ENCODE measurements around the gene IKZF3.

Gene IKZF3

DNA sequence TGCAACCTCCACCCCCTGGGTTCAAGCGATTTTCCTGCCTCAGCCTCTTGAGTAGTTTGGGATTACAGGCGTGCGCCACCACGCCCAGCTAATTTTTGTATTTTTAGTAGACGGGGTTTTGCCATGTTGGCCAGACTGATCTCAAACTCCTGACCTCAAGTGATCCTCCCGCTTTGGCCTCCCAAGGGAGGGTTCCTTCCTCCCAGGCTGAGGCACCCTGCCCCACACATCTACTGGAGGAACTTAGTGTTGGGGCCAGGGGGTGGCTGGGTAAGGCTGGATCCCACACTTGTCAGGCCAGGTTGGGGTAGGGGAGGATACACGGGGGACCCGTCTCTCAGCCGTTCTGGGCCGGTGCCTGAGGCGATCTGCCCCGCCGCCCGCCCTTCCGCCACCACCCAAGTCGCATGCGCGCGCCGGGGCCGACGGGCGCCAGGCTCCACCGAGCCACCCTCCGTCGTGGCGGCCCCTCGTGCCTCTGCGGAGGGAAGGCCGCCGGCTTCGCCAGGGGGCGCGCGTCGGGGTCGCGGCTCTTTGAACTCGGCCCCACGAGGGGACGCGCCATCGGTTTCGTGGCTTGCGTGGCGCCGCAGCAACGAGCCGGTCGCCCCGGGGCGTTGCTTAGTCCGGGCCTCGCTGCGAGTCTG is 110.5 kb downstream of the IKZF3 start:
- Histone ChIP-seq H3K27ac (ENCODE audit: low read length) (peak overlapping the region; percentile 87), H3K9me3 (ENCODE audit: insufficient read depth, low read length) (no peaks in the 10 kb centered on the region; the same call in 1 of the 2 replicates), H3K4me3 (ENCODE audit: low read length) (peak overlapping the region; percentile 78), H3K79me2 (ENCODE audit: low read length) (peaks cover 15% of the 10 kb centered on the region), H3K36me3 (replicated peaks; ENCODE audit: low read depth, low read length) (no peaks in the 10 kb centered on the region), H2AFZ (ENCODE audit: low read depth, low read length) (peak overlapping the region; percentile 44; the same call in 1 of the 2 replicates), H3K27me3 (ENCODE audit: low read depth, low read length) (no peaks in the 10 kb centered on the region), H3K4me2 (ENCODE audit: low read length) (peak overlapping the region; percentile 85), H4K20me1 (ENCODE audit: insufficient read depth, low read length) (no peaks in the 10 kb centered on the region), H3K9ac (ENCODE audit: low read length) (peak overlapping the region; percentile 93), H3K4me1 (ENCODE audit: low read length) (peaks cover 50% of the 10 kb centered on the region)
- TF ChIP-seq, protein P1, sequence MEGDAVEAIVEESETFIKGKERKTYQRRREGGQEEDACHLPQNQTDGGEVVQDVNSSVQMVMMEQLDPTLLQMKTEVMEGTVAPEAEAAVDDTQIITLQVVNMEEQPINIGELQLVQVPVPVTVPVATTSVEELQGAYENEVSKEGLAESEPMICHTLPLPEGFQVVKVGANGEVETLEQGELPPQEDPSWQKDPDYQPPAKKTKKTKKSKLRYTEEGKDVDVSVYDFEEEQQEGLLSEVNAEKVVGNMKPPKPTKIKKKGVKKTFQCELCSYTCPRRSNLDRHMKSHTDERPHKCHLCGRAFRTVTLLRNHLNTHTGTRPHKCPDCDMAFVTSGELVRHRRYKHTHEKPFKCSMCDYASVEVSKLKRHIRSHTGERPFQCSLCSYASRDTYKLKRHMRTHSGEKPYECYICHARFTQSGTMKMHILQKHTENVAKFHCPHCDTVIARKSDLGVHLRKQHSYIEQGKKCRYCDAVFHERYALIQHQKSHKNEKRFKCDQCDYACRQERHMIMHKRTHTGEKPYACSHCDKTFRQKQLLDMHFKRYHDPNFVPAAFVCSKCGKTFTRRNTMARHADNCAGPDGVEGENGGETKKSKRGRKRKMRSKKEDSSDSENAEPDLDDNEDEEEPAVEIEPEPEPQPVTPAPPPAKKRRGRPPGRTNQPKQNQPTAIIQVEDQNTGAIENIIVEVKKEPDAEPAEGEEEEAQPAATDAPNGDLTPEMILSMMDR (IDR thresholded peaks at IDR 0.05; ENCODE audit: low read depth, low read length): no peak
- no peak for TF ChIP-seq EZH2phosphoT487 (IDR thresholded peaks at IDR 0.05; ENCODE audit: low read depth)

DNA sequence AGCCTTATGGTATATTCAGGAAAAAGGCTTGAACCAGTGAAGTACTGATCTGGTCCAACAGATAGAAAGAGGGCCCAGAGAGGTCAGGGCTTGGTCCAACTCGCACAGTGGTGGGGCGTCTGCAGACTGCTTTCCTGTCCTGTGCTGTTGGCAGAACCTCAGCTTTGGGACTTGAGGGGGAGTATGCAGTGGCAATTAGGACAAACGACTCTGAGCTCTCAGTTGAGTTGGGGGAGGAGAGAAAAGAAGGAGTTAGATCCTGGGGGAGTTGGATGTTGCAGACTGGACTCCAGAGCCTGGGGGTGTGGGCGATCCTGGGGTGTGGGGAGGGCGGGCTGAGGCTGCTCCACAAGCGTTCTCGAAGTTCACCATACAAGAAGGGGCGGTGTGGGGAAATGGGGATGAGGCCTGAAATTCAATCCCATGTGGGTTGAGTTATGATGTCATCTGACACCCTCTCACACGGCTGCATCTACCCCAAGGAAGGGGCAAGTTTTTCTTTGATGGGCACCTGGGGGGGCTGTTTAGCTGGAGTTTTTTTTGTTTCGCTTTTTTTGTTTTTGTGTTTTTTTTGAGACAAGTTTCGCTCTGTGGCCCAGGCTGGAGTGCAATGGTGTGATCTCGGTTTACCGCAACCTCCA is 111.8 kb downstream of the IKZF3 start:
- H3K4me2 ChIP-seq (ENCODE audit: low read length): no peak overlapping the region
- no peak overlapping the region for H3K27ac ChIP-seq (ENCODE audit: low read length)

DNA sequence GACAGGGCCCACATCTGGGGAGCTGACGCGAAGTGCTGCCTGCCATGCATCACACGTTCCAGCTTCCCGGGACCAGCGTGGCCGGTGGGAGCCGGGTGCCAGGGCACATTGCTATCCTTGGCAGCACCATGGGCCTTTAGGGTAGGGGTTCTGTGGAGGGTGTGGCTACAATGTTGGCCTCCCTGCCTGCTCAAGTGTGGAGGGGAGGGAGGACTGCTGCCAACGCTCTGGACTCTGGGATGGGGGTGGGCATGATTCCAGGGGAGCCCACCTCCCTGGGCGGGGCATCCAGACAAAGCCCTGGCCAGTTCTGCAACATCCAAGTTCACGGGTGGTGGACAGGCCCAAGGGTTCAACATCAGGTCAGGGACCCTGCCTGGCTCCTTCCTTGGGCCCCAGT is 112.5 kb downstream of the IKZF3 start:
- H3K27ac ChIP-seq (ENCODE audit: low read length): no peak overlapping the region
- no peaks in the 10 kb centered on the region for H3K36me3 ChIP-seq (replicated peaks; ENCODE audit: low read depth, low read length)
- no peak overlapping the region for H3K9ac ChIP-seq (ENCODE audit: low read length)
- TF ChIP-seq, protein P1 (IDR thresholded peaks at IDR 0.05; ENCODE audit: low read depth, low read length): no peak
- no peak for TF ChIP-seq EZH2phosphoT487 (IDR thresholded peaks at IDR 0.05; ENCODE audit: low read depth)
- H3K79me2 ChIP-seq (ENCODE audit: low read length): peaks cover 3% of the 10 kb centered on the region; the same call in 1 of the 2 replicates
- no peak overlapping the region for H3K4me3 ChIP-seq (ENCODE audit: low read length)
- H3K4me1 ChIP-seq (ENCODE audit: low read length): peaks cover 30% of the 10 kb centered on the region
- H3K27me3 ChIP-seq (ENCODE audit: low read depth, low read length): no peaks in the 10 kb centered on the region
- H3K4me2 ChIP-seq (ENCODE audit: low read length): no peak overlapping the region
- H2AFZ ChIP-seq (ENCODE audit: low read depth, low read length): no peak overlapping the region
- H4K20me1 ChIP-seq (ENCODE audit: insufficient read depth, low read length): no peaks in the 10 kb centered on the region
- no peaks in the 10 kb centered on the region; the same call in 1 of the 2 replicates for H3K9me3 ChIP-seq (ENCODE audit: insufficient read depth, low read length)

More for the DNA sequence above, 111.8 kb downstream of the IKZF3 start:
- Histone ChIP-seq H2AFZ (ENCODE audit: low read depth, low read length) (no peak overlapping the region), H4K20me1 (ENCODE audit: insufficient read depth, low read length) (no peaks in the 10 kb centered on the region), H3K4me1 (ENCODE audit: low read length) (peaks cover 37% of the 10 kb centered on the region), H3K27me3 (ENCODE audit: low read depth, low read length) (no peaks in the 10 kb centered on the region), H3K9ac (ENCODE audit: low read length) (no peak overlapping the region), H3K9me3 (ENCODE audit: insufficient read depth, low read length) (no peaks in the 10 kb centered on the region; the same call in 1 of the 2 replicates), H3K4me3 (ENCODE audit: low read length) (no peak overlapping the region), H3K79me2 (ENCODE audit: low read length) (peaks cover 3% of the 10 kb centered on the region; the same call in 1 of the 2 replicates), H3K36me3 (replicated peaks; ENCODE audit: low read depth, low read length) (no peaks in the 10 kb centered on the region)
- TF ChIP-seq, protein P1 (IDR thresholded peaks at IDR 0.05; ENCODE audit: low read depth, low read length): no peak
- TF ChIP-seq EZH2phosphoT487 (IDR thresholded peaks at IDR 0.05; ENCODE audit: low read depth): no peak

DNA sequence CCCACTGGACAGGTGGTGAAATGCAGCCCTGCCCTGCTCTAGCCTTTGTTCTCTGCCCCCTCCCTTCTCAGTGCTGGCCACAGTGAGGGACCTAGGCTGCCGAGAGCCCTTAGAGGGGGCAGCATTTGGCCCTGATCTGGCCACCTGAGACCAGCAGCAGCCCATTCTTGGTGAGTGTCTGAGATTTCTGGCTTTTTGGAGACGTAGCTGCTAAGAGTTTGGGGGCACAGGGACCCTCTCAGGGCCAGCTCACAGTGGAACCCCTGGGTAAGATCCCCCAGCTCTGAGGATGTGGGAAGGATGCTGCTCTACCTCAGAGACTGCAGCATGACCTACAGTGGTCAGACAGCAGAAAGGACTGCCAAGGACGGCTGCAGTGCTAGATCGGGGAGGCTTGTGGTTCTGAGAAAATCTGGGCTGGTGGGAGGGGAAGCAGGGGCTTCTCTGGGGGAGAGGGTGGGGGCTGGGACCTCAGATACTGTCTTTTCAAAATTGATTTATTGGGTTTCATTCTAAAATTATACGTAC is 113.0 kb downstream of the IKZF3 start:
- Histone ChIP-seq H3K36me3 (replicated peaks; ENCODE audit: low read depth, low read length) (no peaks in the 10 kb centered on the region), H2AFZ (ENCODE audit: low read depth, low read length) (no peak overlapping the region), H3K79me2 (ENCODE audit: low read length) (peaks cover 3% of the 10 kb centered on the region; the same call in 1 of the 2 replicates), H3K4me2 (ENCODE audit: low read length) (no peak overlapping the region), H3K9me3 (ENCODE audit: insufficient read depth, low read length) (no peaks in the 10 kb centered on the region; the same call in 1 of the 2 replicates), H4K20me1 (ENCODE audit: insufficient read depth, low read length) (no peaks in the 10 kb centered on the region), H3K4me1 (ENCODE audit: low read length) (peaks cover 25% of the 10 kb centered on the region), H3K27me3 (ENCODE audit: low read depth, low read length) (no peaks in the 10 kb centered on the region), H3K4me3 (ENCODE audit: low read length) (no peak overlapping the region), H3K27ac (ENCODE audit: low read length) (no peak overlapping the region), H3K9ac (ENCODE audit: low read length) (no peak overlapping the region)
- no peak for TF ChIP-seq EZH2phosphoT487 (IDR thresholded peaks at IDR 0.05; ENCODE audit: low read depth)
- TF ChIP-seq, protein P1 (IDR thresholded peaks at IDR 0.05; ENCODE audit: low read depth, low read length): no peak
